GM23338 (cell line): ENCODE results near the gene RHBDD1. TPM values are rescaled to one million over a fixed set of nuclear protein-coding genes. Genes with fewer than 3 reads are reported as not detected.

Experiments
- ATAC-seq: fragments of 200-7000 bp; cut with Tn5 transposase; 3 replicates; pipeline ENCODE4 v1.9.1; 2020
- DNase-seq: peaks from one replicate; pipeline ENCODE4 v3.0.0-alpha.2; 2015; ENCODE audit warnings: low spot score
- H2AFZ ChIP-seq: fragments of 200-600 bp; sonication (generic); 2 replicates; pipeline ENCODE4 v1.8.0; 2016; ENCODE audit warnings: antibody characterized with exemption, mild to moderate bottlenecking, moderate library complexity
- H3F3A ChIP-seq: fragments of 200-600 bp; sonication (generic); replicated peaks from 2 replicates; pipeline ENCODE4 v1.8.0; 2017; ENCODE audit warnings: antibody characterized with exemption, mixed run types, low read depth
- H3K27ac ChIP-seq: fragments of 200-600 bp; sonication (generic); 2 replicates; pipeline ENCODE4 v1.6.1; 2016; ENCODE audit warnings: low read depth
- H3K27me3 ChIP-seq: fragments of 200-600 bp; sonication (generic); 2 replicates; pipeline ENCODE4 v1.8.0; 2016; ENCODE audit warnings: mild to moderate bottlenecking, mixed run types, moderate library complexity; ENCODE audit not compliant: insufficient read depth
- H3K36me3 ChIP-seq: fragments of 200-600 bp; sonication (generic); 2 replicates; pipeline ENCODE4 v1.8.0; 2016; ENCODE audit warnings: mild to moderate bottlenecking; ENCODE audit not compliant: insufficient read depth
- H3K4me1 ChIP-seq: fragments of 200-600 bp; sonication (generic); 2 replicates; pipeline ENCODE4 v1.8.0; 2016; ENCODE audit warnings: mild to moderate bottlenecking, moderate library complexity; ENCODE audit not compliant: insufficient read depth
- H3K4me2 ChIP-seq: fragments of 200-600 bp; sonication (generic); 2 replicates; pipeline ENCODE4 v1.7.1; 2017; ENCODE audit warnings: mixed run types
- H3K4me3 ChIP-seq: fragments of 200-600 bp; sonication (generic); 2 replicates; pipeline ENCODE4 v1.6.1; 2016; ENCODE audit warnings: mixed run types
- H3K79me2 ChIP-seq: fragments of 200-600 bp; sonication (generic); replicated peaks from 2 replicates; pipeline ENCODE4 v1.8.0; 2017; ENCODE audit warnings: mild to moderate bottlenecking; ENCODE audit not compliant: insufficient read depth
- H3K9me2 ChIP-seq: fragments of 200-600 bp; sonication (generic); 2 replicates; pipeline ENCODE4 v1.8.0; 2017; ENCODE audit not compliant: insufficient read depth
- H4K20me1 ChIP-seq: fragments of 200-600 bp; sonication (generic); replicated peaks from 2 replicates; pipeline ENCODE4 v1.8.0; 2017; ENCODE audit warnings: mild to moderate bottlenecking; ENCODE audit not compliant: insufficient read depth
- H3K27ac Mint-ChIP-seq: 2 replicates; pipeline ENCODE4 v1.8.0; 2020; ENCODE audit warnings: inconsistent platforms, mild to moderate bottlenecking, moderate library complexity, mixed read lengths
- H3K27me3 Mint-ChIP-seq: 3 replicates; pipeline ENCODE4 v1.8.0; 2022; ENCODE audit warnings: low read depth, mild to moderate bottlenecking, moderate library complexity, mixed read lengths, inconsistent platforms; ENCODE audit not compliant: insufficient read depth, poor library complexity
- H3K36me3 Mint-ChIP-seq: 3 replicates; pipeline ENCODE4 v1.8.0; 2021; ENCODE audit warnings: low read depth, mild to moderate bottlenecking, inconsistent platforms, moderate library complexity, mixed read lengths
- H3K4me1 Mint-ChIP-seq: 3 replicates; pipeline ENCODE4 v1.8.0; 2020; ENCODE audit warnings: mild to moderate bottlenecking, inconsistent platforms, mixed read lengths
- H3K4me3 Mint-ChIP-seq: 3 replicates; pipeline ENCODE4 v1.8.0; 2021; ENCODE audit warnings: moderate library complexity, mild to moderate bottlenecking, inconsistent platforms, mixed read lengths
- H3K9me3 Mint-ChIP-seq: 3 replicates; pipeline ENCODE4 v1.8.0; 2020; ENCODE audit warnings: moderate library complexity, mild to moderate bottlenecking, inconsistent platforms, mixed read lengths
- CREB1 ChIP-seq: fragments of 250-450 bp; sonication (Bioruptor Pico); IDR thresholded peaks from 2 replicates; pipeline ENCODE4 v1.5.0; 2020; ENCODE audit warnings: low read depth, mild to moderate bottlenecking, moderate library complexity
- EZH2 ChIP-seq: fragments of 200-600 bp; sonication (generic); IDR thresholded peaks from one replicate; pipeline ENCODE4 v1.8.0; 2017; ENCODE audit warnings: antibody characterized with exemption, mild to moderate bottlenecking, low read depth; ENCODE audit not compliant: unreplicated experiment
- EZH2phosphoT487 ChIP-seq: fragments of 200-600 bp; sonication (generic); IDR thresholded peaks from one replicate; pipeline ENCODE4 v1.8.1; 2018; ENCODE audit warnings: antibody characterized with exemption; ENCODE audit not compliant: unreplicated experiment
- JUNB ChIP-seq: IDR thresholded peaks from one replicate; pipeline ENCODE4 v1.6.1; 2016; ENCODE audit warnings: antibody characterized with exemption; ENCODE audit not compliant: unreplicated experiment
- NANOG ChIP-seq: IDR thresholded peaks from 2 replicates; pipeline ENCODE4 v1.6.1; 2016; ENCODE audit warnings: antibody characterized with exemption, borderline replicate concordance
- POLR2AphosphoS5 ChIP-seq: IDR thresholded peaks from 2 replicates; pipeline ENCODE4 v1.6.1; 2016; ENCODE audit warnings: antibody characterized with exemption, low read depth
- REST ChIP-seq: IDR thresholded peaks from one replicate; pipeline ENCODE4 v1.6.1; 2018; ENCODE audit warnings: antibody characterized with exemption; ENCODE audit not compliant: unreplicated experiment
- STAT1 ChIP-seq: IDR thresholded peaks from one replicate; pipeline ENCODE4 v1.6.1; 2016; ENCODE audit warnings: antibody characterized with exemption; ENCODE audit not compliant: unreplicated experiment
- ZNF114 ChIP-seq: fragments of 250-450 bp; sonication (Bioruptor Pico); IDR thresholded peaks from 2 replicates; pipeline ENCODE4 v1.5.0; 2020; ENCODE audit warnings: mild to moderate bottlenecking, moderate library complexity
- ZNF331 ChIP-seq: fragments of 250-450 bp; sonication (Bioruptor Pico); IDR thresholded peaks from 2 replicates; pipeline ENCODE4 v1.5.0; 2020; ENCODE audit warnings: low read depth, mild to moderate bottlenecking, moderate library complexity
- polyA plus RNA-seq: library from polyadenylated mRNA; unstranded; fragments of >200 nt; fragmentation: Nextera tagmentation; extraction: Ambion mirVana; gene quantifications from 2 replicates; pipeline ENCODE4 v1.2.1, GENCODE V29; 2016
- total RNA-seq: library from RNA; depleted of rRNA; stranded (reverse); fragments of >200 nt; shearing (Covaris generic); gene quantifications from 2 replicates; pipeline ENCODE4 v1.2.3, GENCODE V29; 2014
- TF ChIP-seq, protein P1 (sequence below): IDR thresholded peaks from 2 replicates; pipeline ENCODE4 v1.6.1; 2016; ENCODE audit warnings: antibody characterized with exemption
- TF ChIP-seq, protein P2 (sequence below), 2 experiments: fragments of 200-600 bp in 1 of 2; sonication (generic) in 1 of 2; conservative IDR thresholded peaks; 2 replicates each; pipeline versions ENCODE4 v1.5.1 to v1.6.1; 2016 to 2017; ENCODE audit warnings: antibody characterized with exemption in 2 of 2, low read depth in 2 of 2, mild to moderate bottlenecking in 2 of 2, moderate library complexity in 1 of 2

Gene RHBDD1
- total and polyA plus RNA-seq, 2 experiments from 2014 or later, result 7.3 to 13.0 TPM

GRCh38 chr2:226793646-226794045, 42.2 kb upstream of the RHBDD1 start (continued):
- TF ChIP-seq REST (no peak), CREB1 (CRISPR knock-in tag) (no peak)
- TF ChIP-seq, protein P1, sequence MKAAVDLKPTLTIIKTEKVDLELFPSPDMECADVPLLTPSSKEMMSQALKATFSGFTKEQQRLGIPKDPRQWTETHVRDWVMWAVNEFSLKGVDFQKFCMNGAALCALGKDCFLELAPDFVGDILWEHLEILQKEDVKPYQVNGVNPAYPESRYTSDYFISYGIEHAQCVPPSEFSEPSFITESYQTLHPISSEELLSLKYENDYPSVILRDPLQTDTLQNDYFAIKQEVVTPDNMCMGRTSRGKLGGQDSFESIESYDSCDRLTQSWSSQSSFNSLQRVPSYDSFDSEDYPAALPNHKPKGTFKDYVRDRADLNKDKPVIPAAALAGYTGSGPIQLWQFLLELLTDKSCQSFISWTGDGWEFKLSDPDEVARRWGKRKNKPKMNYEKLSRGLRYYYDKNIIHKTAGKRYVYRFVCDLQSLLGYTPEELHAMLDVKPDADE, result no peak
- TF ChIP-seq, protein P2, sequence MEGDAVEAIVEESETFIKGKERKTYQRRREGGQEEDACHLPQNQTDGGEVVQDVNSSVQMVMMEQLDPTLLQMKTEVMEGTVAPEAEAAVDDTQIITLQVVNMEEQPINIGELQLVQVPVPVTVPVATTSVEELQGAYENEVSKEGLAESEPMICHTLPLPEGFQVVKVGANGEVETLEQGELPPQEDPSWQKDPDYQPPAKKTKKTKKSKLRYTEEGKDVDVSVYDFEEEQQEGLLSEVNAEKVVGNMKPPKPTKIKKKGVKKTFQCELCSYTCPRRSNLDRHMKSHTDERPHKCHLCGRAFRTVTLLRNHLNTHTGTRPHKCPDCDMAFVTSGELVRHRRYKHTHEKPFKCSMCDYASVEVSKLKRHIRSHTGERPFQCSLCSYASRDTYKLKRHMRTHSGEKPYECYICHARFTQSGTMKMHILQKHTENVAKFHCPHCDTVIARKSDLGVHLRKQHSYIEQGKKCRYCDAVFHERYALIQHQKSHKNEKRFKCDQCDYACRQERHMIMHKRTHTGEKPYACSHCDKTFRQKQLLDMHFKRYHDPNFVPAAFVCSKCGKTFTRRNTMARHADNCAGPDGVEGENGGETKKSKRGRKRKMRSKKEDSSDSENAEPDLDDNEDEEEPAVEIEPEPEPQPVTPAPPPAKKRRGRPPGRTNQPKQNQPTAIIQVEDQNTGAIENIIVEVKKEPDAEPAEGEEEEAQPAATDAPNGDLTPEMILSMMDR (conservative IDR thresholded peaks at IDR 0.05; ENCODE audit: low read depth in 2 of 2), result no peak

DNA sequence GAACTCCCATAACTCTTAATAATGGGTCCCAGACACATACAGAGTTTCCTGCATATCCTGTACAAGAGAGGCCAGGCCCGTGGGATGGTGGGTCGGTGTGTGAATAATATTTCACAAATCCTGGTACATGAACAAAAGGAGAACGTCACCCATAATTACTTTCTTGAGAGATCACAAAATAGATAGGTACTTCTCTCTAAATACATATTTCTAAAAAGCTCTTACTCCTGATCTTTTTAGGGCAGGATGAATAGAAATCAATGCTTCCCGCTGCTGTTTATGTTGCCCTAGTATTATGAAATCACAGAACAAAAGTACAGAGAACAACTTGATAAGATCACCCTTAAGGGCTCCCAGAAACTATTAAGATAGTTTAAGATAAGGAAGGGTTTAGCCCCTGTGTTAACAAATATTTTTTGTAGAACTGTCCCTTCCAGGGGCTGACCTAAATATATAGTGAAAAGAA, 41.6 kb upstream of the RHBDD1 start:
- Mint-ChIP-seq H3K4me3 (peak overlapping the region; percentile 62), H3K27me3 (peaks cover 15% of the 10 kb centered on the region), H3K27ac (0 out of 2 replicates have a peak overlapping the region, but pooled peaks have one; percentile 17), H3K36me3 (peaks cover 41% of the 10 kb centered on the region), H3K4me1 (peaks cover 54% of the 10 kb centered on the region), H3K9me3 (peaks cover 20% of the 10 kb centered on the region; the same call in 2 of the 3 replicates)
- Histone ChIP-seq H3F3A (peaks cover 5% of the 10 kb centered on the region; the same call in 1 of the 2 replicates), H2AFZ (no peak overlapping the region), H3K79me2 (peaks cover 73% of the 10 kb centered on the region), H3K36me3 (no peaks in the 10 kb centered on the region), H3K4me1 (peaks cover 51% of the 10 kb centered on the region), H3K4me3 (peak overlapping the region; percentile 54), H3K27ac (no peak overlapping the region), H3K4me2 (peak overlapping the region; percentile 84), H3K27me3 (no peaks in the 10 kb centered on the region), H4K20me1 (0 out of 2 replicates have a peak, but pooled peaks cover 4% of the 10 kb centered on the region), H3K9me2 (no peaks in the 10 kb centered on the region)
- ATAC-seq, result no peak
- no peak for DNase-seq
- TF ChIP-seq, protein P1, result no peak
- TF ChIP-seq ZNF331, result no peak
- no peak for TF ChIP-seq EZH2
- TF ChIP-seq EZH2phosphoT487, result no peak
- no peak for TF ChIP-seq POLR2AphosphoS5
- TF ChIP-seq, protein P2 (conservative IDR thresholded peaks at IDR 0.05; ENCODE audit: low read depth in 2 of 2), result no peak
- no peak for TF ChIP-seq JUNB
- TF ChIP-seq ZNF114 (CRISPR knock-in tag), result no peak
- TF ChIP-seq STAT1, result no peak
- no peak for TF ChIP-seq REST
- TF ChIP-seq NANOG, result no peak
- TF ChIP-seq CREB1 (CRISPR knock-in tag), result no peak
